K562 (cell line): ENCODE data around the gene MYO1D. TPM values are rescaled to one million over a fixed set of nuclear protein-coding genes. Genes with fewer than 3 reads are reported as not detected.

Experiments used
- ATF3 ChIP-seq, 2 experiments: fragments of 450-650 bp in 1 of 2; sonication (generic) in 1 of 2; formaldehyde crosslinking in 1 of 2; IDR thresholded peaks in 1 of 2; conservative IDR thresholded peaks in 1 of 2; 2 replicates each; pipeline versions ENCODE4 v1.6.1 to v1.8.1; 2016 to 2023; ENCODE audit warnings: mild to moderate bottlenecking in 2 of 2, moderate library complexity in 2 of 2, inconsistent platforms in 1 of 2, missing genetic modification reagents in 1 of 2
- ATF7 ChIP-seq: fragments of 450-650 bp; IDR thresholded peaks from 2 replicates; pipeline ENCODE4 v1.7.1; 2014; ENCODE audit warnings: mild to moderate bottlenecking, moderate library complexity
- CEBPG ChIP-seq, 3 experiments: fragments of 200-800 bp in 1 of 3; sonication (Bioruptor generic) in 1 of 3; sonication (generic) in 1 of 3; formaldehyde crosslinking in 1 of 3; IDR thresholded peaks in 2 of 3; conservative IDR thresholded peaks in 1 of 3; 2 replicates each; pipeline versions ENCODE4 v1.6.1 to v1.8.0; 2016 to 2022; ENCODE audit warnings: missing compliant biosample characterization in 2 of 3, missing genetic modification characterization in 2 of 3, mild to moderate bottlenecking in 1 of 3, missing genetic modification reagents in 1 of 3
- CTCF ChIP-seq, 3 experiments: IDR thresholded peaks in 2 of 3; conservative IDR thresholded peaks in 1 of 3; 2 replicates each; pipeline ENCODE4 v1.5.1; 2011 to 2012; ENCODE audit warnings: low read length in 3 of 3, mild to moderate bottlenecking in 3 of 3, control low read depth in 2 of 3, improper control_type of control experiment in 1 of 3, inconsistent platforms in 1 of 3, low read depth in 1 of 3, mixed read lengths in 1 of 3, moderate library complexity in 1 of 3; ENCODE audit not compliant: insufficient read depth in 2 of 3
- DEAF1 ChIP-seq: fragments of 450-650 bp; formaldehyde crosslinking; IDR thresholded peaks from 2 replicates; pipeline ENCODE4 v1.4.0; 2020; ENCODE audit warnings: mild to moderate bottlenecking, moderate library complexity
- DPF2 ChIP-seq: fragments of 450-650 bp; IDR thresholded peaks from 2 replicates; pipeline ENCODE4 v1.6.1; 2016
- EP400 ChIP-seq: fragments of 450-650 bp; IDR thresholded peaks from 2 replicates; pipeline ENCODE4 v1.6.1; 2017; ENCODE audit warnings: antibody characterized with exemption, mild to moderate bottlenecking, moderate library complexity
- HDAC3 ChIP-seq: fragments of 450-650 bp; IDR thresholded peaks from 2 replicates; pipeline ENCODE4 v1.6.1; 2018; ENCODE audit warnings: borderline replicate concordance, mild to moderate bottlenecking, moderate library complexity; ENCODE audit not compliant: partially characterized antibody
- JUND ChIP-seq, 2 experiments: IDR thresholded peaks; 2 replicates in 1 of 2; 3 replicates in 1 of 2; pipeline ENCODE4 v1.6.1; 2011; ENCODE audit warnings: borderline replicate concordance in 2 of 2, low read depth in 2 of 2, low read length in 2 of 2, improper control_type of control experiment in 1 of 2, missing biosample characterization in 1 of 2, missing genetic modification characterization in 1 of 2, missing genetic modification reagents in 1 of 2
- MCM5 ChIP-seq: fragments of 450-650 bp; IDR thresholded peaks from 2 replicates; pipeline ENCODE4 v1.6.1; 2016; ENCODE audit warnings: low read depth
- NRF1 ChIP-seq, 2 experiments: fragments of 450-650 bp; IDR thresholded peaks in 1 of 2; conservative IDR thresholded peaks in 1 of 2; 2 replicates each; pipeline ENCODE4 v1.6.1; 2014; ENCODE audit warnings: mild to moderate bottlenecking in 2 of 2
- RAD21 ChIP-seq, 2 experiments: fragments of 250-450 bp in 1 of 2; fragments of 450-650 bp in 1 of 2; sonication (Bioruptor Pico) in 1 of 2; formaldehyde crosslinking in 1 of 2; IDR thresholded peaks in 1 of 2; conservative IDR thresholded peaks in 1 of 2; 2 replicates each; pipeline versions ENCODE4 v1.4.0 to v1.8.0; 2020 to 2022; ENCODE audit warnings: mild to moderate bottlenecking in 2 of 2, moderate library complexity in 1 of 2
- SAFB ChIP-seq: fragments of 200-400 bp; formaldehyde crosslinking; IDR thresholded peaks from 2 replicates; pipeline ENCODE4 v1.6.1; 2017; ENCODE audit warnings: low read depth, low read length, borderline replicate concordance
- USF2 ChIP-seq: sonication (generic); formaldehyde crosslinking; IDR thresholded peaks from 2 replicates; pipeline ENCODE4 v1.5.0; 2020; ENCODE audit warnings: missing genetic modification reagents
- polyA plus RNA-seq, 8 experiments: library from polyadenylated mRNA; depleted of rRNA in 4 of 8; stranded (reverse) in 5 of 8; unstranded in 3 of 8; fragments of >200 nt; fragmentation: Nextera tagmentation in 2 of 8; fragmentation: Illumina TruSeq in 1 of 8; extraction: Ambion mirVana in 2 of 8; extraction: Trizol in 1 of 8; gene quantifications; 2 replicates each; pipeline versions ENCODE4 v1.2.1 to v1.2.3, GENCODE V29; 2011 to 2014; ENCODE audit warnings: inconsistent platforms in 1 of 8, missing spikeins in 1 of 8
- total RNA-seq, 7 experiments: library from RNA; depleted of rRNA in 6 of 7; stranded (reverse); fragments of >200 nt in 6 of 7; fragmentation: Illumina TruSeq in 2 of 7; extraction: Trizol in 2 of 7; gene quantifications; 2 replicates each; pipeline versions ENCODE4 v1.2.1 to v1.2.3, GENCODE V29; 2011 to 2021; ENCODE audit warnings: low replicate concordance in 1 of 7

The MYO1D gene
- total and polyA plus RNA-seq, 9 of the 15 experiments (the other 6 are each of a cell fraction or from before 2014, with no cell fraction given): 2.1 to 71.2 (median 45.4) TPM

- TF ChIP-seq CTCF (IDR thresholded peaks at IDR 0.05 in 2 of 3, conservative IDR thresholded peaks at IDR 0.05 in 1 of 3; ENCODE audit: insufficient read depth in 2 of 3, low read depth in 1 of 3, low read length in 3 of 3) (peak; percentile 45 to 85 (median 48); a peak in 4 of 6 replicates), ATF3 (IDR thresholded peaks at IDR 0.05) (peak; percentile 91), ATF3 (CRISPR knock-in tag; conservative IDR thresholded peaks at IDR 0.05) (no peak), EP400 (0 out of 2 replicates have a peak, but pooled peaks have one; percentile 18), DEAF1 (CRISPR knock-in tag) (peak; percentile 21; the same call in 1 of the 2 replicates), SAFB (no peak), NRF1 (conservative IDR thresholded peaks at IDR 0.05 in 1 of 2, IDR thresholded peaks at IDR 0.05 in 1 of 2) (peak; percentile 51 to 60), JUND (IDR thresholded peaks at IDR 0.05; ENCODE audit: borderline replicate concordance, low read depth, low read length) (peak; percentile 92), JUND (tag; IDR thresholded peaks at IDR 0.05; ENCODE audit: borderline replicate concordance, low read depth, low read length) (peak; percentile 97), USF2 (CRISPR knock-in tag) (peak; percentile 27; the same call in 1 of the 2 replicates), DPF2 (peak; percentile 19; the same call in 1 of the 2 replicates), ATF7 (peak; percentile 98), HDAC3 (no peak), RAD21 (CRISPR knock-in tag; conservative IDR thresholded peaks at IDR 0.05 in 1 of 2, IDR thresholded peaks at IDR 0.05 in 1 of 2) (peak; percentile 31 to 83; a peak in 3 of 4 replicates), MCM5 (no peak), CEBPG (CRISPR knock-in tag; IDR thresholded peaks at IDR 0.05) (no peak), CEBPG (tag; conservative IDR thresholded peaks at IDR 0.05 in 1 of 2, IDR thresholded peaks at IDR 0.05 in 1 of 2) (peak in 1 of 2 experiments; percentile 49; a peak in 1 of 4 replicates)
These were observed 121.7 kb downstream of the MYO1D start (continued) for GRCh38 chr17:32755045-32755805.
